Right kidney (tissue), 1 donor: Measurements from ENCODE around the gene MARCKSL1.
A peak's percentile ranks its signal among the peaks of the same experiment; 100 is the strongest.

Experiments used
- DNase-seq: peaks from one replicate; pipeline ENCODE4 v3.0.0-alpha.2; 2016

The MARCKSL1 gene

GRCh38 chr1:32353886-32354570 lies 18.0 kb upstream of the MARCKSL1 start:
- peak; percentile 25 for DNase-seq

DNA sequence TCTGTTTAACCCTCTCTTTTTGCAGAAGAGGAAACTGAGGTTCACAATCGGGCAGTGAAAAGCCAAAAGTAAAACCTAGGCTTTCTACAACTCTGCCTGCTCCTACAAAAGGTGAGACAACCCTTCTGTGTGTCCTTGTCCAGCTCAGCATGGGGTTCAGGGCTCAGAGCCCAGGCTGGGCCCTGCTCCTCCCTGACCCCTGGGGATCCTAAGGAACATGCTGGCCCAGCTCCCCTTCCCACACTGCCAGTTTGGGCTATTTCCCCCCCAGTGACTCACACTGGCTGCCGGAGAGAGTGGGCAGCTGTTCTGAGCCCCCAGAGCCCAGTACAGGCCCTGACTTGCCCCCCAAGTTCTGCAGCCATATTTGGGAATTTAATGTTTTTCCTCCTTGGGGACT lies 17.4 kb upstream of the MARCKSL1 start:
- DNase-seq: no peak

GRCh38 chr1:32352831-32353383 lies 16.9 kb upstream of the MARCKSL1 start:
- no peak for DNase-seq

GRCh38 chr1:32352239-32352745 lies 16.3 kb upstream of the MARCKSL1 start:
- DNase-seq: no peak

DNA sequence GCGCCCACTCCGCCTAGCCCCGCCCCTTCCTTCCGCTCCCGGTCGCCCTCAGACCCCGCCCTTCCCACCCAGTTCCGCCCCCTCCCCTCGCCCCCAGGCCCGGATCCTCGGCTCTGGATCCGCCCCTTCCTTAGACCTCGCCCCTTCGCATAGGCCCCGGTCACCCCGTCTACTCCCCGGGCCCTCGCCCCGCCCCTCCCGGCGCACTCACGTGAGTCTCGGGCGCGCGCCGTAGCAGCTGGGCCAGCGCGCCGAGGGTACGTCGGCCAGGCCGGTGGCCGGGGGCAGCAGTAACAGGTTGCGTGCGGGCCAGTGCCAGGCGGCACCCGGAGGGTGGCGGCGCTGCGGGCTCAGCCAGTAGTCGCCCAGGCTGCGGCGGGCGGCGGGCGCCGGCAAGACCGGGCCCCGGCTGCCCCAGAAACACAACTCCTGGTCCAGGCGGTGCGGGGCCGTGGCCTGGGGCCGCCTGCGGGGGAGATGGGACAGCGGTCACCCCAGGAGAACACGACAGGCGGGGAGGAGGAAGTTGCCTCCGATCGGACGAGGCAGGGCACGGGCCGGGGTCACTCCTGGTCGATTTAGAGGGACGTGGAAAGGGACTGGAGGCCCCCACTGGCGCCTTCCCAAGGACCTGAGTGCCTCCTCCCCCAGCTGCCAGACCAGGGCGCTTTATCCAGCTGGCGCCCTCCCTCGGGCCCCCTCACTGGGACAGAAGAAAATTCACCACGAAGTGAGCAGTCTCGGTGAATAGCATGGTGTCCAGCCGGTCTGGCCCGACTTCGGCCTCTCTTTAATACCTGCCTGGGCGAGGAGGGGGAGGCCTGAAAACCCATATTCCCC lies 15.6 kb upstream of the MARCKSL1 start:
- peak; percentile 95 for DNase-seq

- DNase-seq: peak; percentile 92
These were observed 14.9 kb upstream of the MARCKSL1 start for GRCh38 chr1:32350785-32351398.

- DNase-seq: no peak
These were observed 13.2 kb upstream of the MARCKSL1 start for GRCh38 chr1:32349211-32349708.

GRCh38 chr1:32346532-32347157 lies 10.6 kb upstream of the MARCKSL1 start:
- DNase-seq: no peak

DNA sequence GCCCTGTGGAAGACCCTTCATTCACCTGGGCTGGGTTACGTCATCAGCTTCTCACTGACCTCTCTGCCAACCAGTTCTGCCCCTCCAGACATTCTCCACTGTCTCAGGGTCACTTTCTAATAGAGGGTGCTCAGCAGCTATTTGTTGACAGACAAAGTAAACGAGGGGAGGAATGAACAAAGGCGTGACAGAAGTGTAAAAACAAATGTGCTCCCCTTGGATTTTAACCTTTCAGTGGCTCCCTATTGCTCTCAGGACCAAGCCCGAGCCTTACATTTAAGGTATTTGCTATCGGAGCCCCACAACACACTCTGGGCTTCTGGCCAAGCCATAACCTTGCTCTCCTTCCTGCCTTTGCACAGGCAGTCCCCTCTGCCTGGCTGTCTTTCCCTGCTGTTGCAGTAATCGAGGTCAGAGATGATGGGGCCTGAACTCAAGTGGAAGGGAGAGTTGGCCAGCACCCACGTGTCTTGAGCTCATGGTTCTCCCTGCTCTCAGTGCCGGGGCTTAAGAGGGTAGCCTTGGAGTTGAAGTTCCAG lies 9.3 kb upstream of the MARCKSL1 start:
- DNase-seq: no peak

- DNase-seq: no peak
These were observed 6.7 kb upstream of the MARCKSL1 start for GRCh38 chr1:32342704-32343103.

GRCh38 chr1:32341971-32342370 lies 5.9 kb upstream of the MARCKSL1 start:
- no peak for DNase-seq

- no peak for DNase-seq
These were observed 5.2 kb upstream of the MARCKSL1 start for GRCh38 chr1:32341186-32341757.

- no peak for DNase-seq
These were observed 3.4 kb upstream of the MARCKSL1 start for GRCh38 chr1:32339363-32339978.

DNA sequence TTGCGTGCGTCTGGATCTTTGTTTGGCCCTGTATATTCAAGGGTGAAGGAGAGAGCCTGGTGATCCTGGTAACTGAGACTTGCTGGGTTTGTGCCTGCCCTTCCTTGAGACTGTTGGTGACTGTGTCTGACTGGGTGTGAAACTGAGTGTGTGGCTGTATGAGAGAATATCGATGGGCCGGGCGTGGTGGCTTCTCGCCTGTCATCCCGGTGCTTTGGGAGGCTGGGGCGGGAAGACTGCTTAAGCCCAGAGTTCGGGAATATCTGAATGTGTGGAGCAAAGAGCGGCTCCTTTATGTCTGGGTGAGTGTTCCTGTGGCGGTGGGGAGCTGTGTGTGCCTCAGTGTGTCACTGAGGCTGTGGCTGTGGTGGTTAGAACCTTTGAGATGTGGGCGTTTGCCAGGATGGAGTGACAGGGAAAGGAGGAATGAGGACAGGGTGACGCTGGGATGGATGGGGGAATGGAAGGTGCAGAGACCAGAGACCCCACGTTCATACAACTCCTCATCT lies 2.7 kb upstream of the MARCKSL1 start:
- DNase-seq: no peak

DNA sequence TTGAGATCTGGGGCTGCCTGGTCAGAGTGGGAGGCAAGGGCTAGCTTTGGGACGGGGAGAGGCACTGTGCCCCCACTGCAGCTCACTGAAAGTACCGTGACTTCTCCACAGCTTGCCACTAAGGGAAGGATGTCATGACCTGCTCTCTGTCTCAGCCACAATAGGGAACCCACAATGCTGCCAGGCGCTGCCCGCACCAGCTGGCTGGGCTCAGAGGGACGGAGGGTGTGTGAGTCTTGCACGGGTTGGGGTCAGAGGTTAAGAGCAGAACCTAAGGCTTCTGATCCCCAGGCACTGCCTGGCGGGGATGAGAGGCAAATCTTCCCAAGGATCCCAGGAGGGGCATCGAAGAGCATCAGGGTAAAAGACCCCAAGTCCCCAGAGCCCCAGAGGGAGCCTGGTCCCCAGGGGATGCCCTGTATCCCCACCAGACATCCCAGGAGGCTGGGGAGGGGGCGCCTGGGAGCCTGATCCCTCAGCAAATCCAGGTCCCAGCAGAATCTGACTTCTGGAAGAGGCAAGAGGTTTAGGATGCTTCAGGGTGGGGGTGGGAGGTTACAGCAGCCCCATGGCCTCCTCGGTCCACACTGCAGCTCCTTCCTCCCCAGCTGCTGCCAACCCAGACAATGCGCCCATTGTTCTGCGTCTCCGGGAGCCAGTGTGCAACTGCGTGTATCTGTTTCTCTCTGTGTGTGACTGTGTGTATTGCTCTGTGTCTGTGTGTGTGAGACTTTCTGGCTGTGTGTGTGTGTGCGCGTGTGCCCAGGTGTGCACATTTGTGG lies 2.0 kb upstream of the MARCKSL1 start:
- DNase-seq: no peak

DNA sequence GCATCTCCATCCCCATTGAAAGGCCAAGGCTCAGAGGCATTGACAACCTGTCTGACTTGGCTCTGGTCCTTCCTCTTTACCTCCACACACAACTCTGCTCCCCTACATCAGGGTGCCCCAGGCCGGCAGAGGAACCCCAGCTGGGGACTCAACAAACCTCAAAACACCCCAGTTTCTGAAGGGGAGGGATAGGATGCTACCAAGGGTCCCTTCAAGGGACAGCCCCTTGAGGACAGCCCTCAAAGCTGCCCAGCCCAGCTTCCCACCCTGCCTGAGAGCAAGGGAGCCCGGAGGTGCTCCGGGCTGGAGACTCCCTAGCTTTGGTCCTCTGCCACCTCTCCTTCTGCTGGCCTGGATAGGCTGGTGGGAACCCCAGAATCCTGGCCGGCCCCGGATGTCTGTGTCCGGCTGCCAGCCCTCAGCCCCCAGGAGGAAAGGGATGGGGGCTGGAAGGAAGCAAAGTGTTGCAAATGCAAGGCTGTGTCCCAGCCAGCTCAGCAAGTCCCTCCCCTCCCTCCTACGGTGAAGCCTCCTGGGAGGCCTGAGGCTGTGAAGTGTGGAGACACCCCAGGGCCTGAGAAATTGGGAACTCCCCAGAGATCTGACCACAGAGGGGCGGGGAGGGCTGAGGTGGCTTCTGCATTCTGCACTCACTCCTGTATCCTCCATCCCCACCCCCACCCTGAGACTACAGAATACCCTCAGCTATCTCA lies 1.1 kb upstream of the MARCKSL1 start:
- no peak for DNase-seq

- DNase-seq: no peak
These were observed 529 bp upstream of the MARCKSL1 start for GRCh38 chr1:32336591-32336932.

DNA sequence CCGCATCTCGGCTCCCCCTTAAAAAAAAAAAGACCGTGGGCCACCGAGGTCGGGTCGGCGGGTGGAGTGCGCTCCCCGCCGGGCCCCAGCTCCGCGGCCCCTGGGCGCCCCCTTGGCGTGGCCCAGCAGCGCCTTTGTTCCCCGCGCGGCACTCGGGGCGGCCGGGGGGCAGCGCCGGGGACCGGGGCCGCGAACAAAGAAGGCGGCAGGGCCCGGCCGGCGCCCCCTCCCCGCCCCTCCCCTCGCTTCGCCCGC lies 571 bp downstream of the MARCKSL1 start:
- no peak for DNase-seq

- DNase-seq: peak; percentile 78
These were observed 1.0 kb downstream of the MARCKSL1 start for GRCh38 chr1:32334864-32335534.
